B cell (primary cell): ENCODE data around the gene TP53I13. TPM values are rescaled to one million over a fixed set of nuclear protein-coding genes. Genes with fewer than 3 reads are reported as not detected.

Source experiments
- ATAC-seq: fragments of 200-7000 bp; cut with Tn5 transposase; one replicate; pipeline ENCODE4 v1.10.0; 2021; ENCODE audit warnings: low read depth, mild to moderate bottlenecking, moderate number of reproducible peaks, moderate library complexity
- CTCF ChIA-PET: fragments of 350-600 bp; sonication (Branson Sonifier 250); formaldehyde crosslinking; loops from one replicate; lab custom pipeline; 2021; ENCODE audit warnings: antibody characterized with exemption, inconsistent platforms; lab: Charles Lee
- POLR2A ChIA-PET: fragments of 350-600 bp; sonication (Branson Sonifier 250); formaldehyde crosslinking; loops from one replicate; lab custom pipeline; 2021; ENCODE audit warnings: antibody characterized with exemption; lab: Charles Lee
- DNase-seq: peaks from one replicate; pipeline ENCODE4 v3.0.0; 2013
- H2AFZ ChIP-seq: 2 replicates; pipeline ENCODE4 v1.6.1; 2012; ENCODE audit warnings: mild to moderate bottlenecking, low read depth, low read length; ENCODE audit not compliant: insufficient read depth, poor library complexity, severe bottlenecking
- H3K27ac ChIP-seq, 2 donors: 1 replicate in 1 of 2; 2 replicates in 1 of 2; pipeline ENCODE4 v1.5.1; 2012 to 2013; ENCODE audit warnings: low read length in 2 of 2, mild to moderate bottlenecking in 2 of 2, moderate library complexity in 1 of 2
- H3K27me3 ChIP-seq, 4 experiments: fragments of 200-600 bp in 1 of 4; sonication (generic) in 1 of 4; replicated peaks in 1 of 4; 1 replicate in 2 of 4; 2 replicates in 2 of 4; pipeline versions ENCODE4 v1.6.1 to v1.7.0; 2013 to 2016; ENCODE audit warnings: low read length in 3 of 4, mild to moderate bottlenecking in 2 of 4, mixed read lengths in 1 of 4, moderate library complexity in 1 of 4; ENCODE audit not compliant: insufficient read depth in 4 of 4, control insufficient read depth in 3 of 4; ENCODE audit errors: control extremely low read depth in 1 of 4
- H3K36me3 ChIP-seq, 2 experiments: replicated peaks in 1 of 2; 1 replicate in 1 of 2; 2 replicates in 1 of 2; pipeline versions ENCODE4 v1.6.1 to v1.7.1; 2013; ENCODE audit warnings: low read length in 1 of 2; ENCODE audit not compliant: insufficient read depth in 2 of 2, control insufficient read depth in 1 of 2; ENCODE audit errors: control extremely low read depth in 1 of 2, extremely low read depth in 1 of 2
- H3K4me1 ChIP-seq, 2 donors: fragments of 200-600 bp in 1 of 2; sonication (generic) in 1 of 2; 1 replicate in 1 of 2; 2 replicates in 1 of 2; pipeline versions ENCODE4 v1.5.1 to v1.6.1; 2013 to 2017; ENCODE audit warnings: low read length in 2 of 2; ENCODE audit not compliant: control insufficient read depth in 2 of 2, insufficient read depth in 2 of 2
- H3K4me2 ChIP-seq: replicated peaks from 2 replicates; pipeline ENCODE3; 2012; ENCODE audit warnings: mild to moderate bottlenecking, low read depth, low read length; ENCODE audit not compliant: poor library complexity, severe bottlenecking
- H3K4me3 ChIP-seq, 5 experiments: fragments of 200-600 bp in 1 of 5; sonication (generic) in 1 of 5; 1 replicate in 3 of 5; 2 replicates in 2 of 5; pipeline versions ENCODE4 v1.5.1 to v1.7.0; 2011 to 2016; ENCODE audit warnings: low read length in 4 of 5, mild to moderate bottlenecking in 4 of 5, low read depth in 2 of 5, control low read depth in 1 of 5, moderate library complexity in 1 of 5; ENCODE audit not compliant: insufficient read depth in 1 of 5; ENCODE audit errors: control extremely low read depth in 1 of 5, extremely low read depth in 1 of 5
- H3K79me2 ChIP-seq: fragments of 200-600 bp; sonication (generic); one replicate; pipeline ENCODE4 v1.6.0; 2016; ENCODE audit warnings: low read length; ENCODE audit not compliant: control insufficient read depth, insufficient read depth
- H3K9ac ChIP-seq: fragments of 200-600 bp; sonication (generic); 2 replicates; pipeline ENCODE4 v1.6.1; 2017; ENCODE audit warnings: mild to moderate bottlenecking, low read length, moderate library complexity
- H3K9me3 ChIP-seq, 3 donors: one replicate each; pipeline versions ENCODE4 v1.6.1 to v1.7.1; 2013; ENCODE audit warnings: low read length in 2 of 3; ENCODE audit not compliant: control insufficient read depth in 2 of 3, insufficient read depth in 1 of 3; ENCODE audit errors: control extremely low read depth in 1 of 3
- H4K20me1 ChIP-seq: 2 replicates; pipeline ENCODE4 v1.6.0; 2012; ENCODE audit warnings: mild to moderate bottlenecking, low read length; ENCODE audit not compliant: insufficient read depth, control insufficient read depth, poor library complexity, severe bottlenecking
- H3K27ac Mint-ChIP-seq: one replicate; pipeline ENCODE4 v1.8.0; 2021; ENCODE audit warnings: mixed read lengths
- H3K27me3 Mint-ChIP-seq: one replicate; pipeline ENCODE4 v1.8.0; 2021; ENCODE audit warnings: mixed read lengths
- H3K4me1 Mint-ChIP-seq: one replicate; pipeline ENCODE4 v1.8.0; 2021; ENCODE audit warnings: mixed read lengths
- H3K4me3 Mint-ChIP-seq: one replicate; pipeline ENCODE4 v1.8.0; 2021; ENCODE audit warnings: mixed read lengths
- H3K9me3 Mint-ChIP-seq: one replicate; pipeline ENCODE4 v1.8.0; 2022; ENCODE audit warnings: mixed read lengths; ENCODE audit not compliant: insufficient read depth
- EZH2 ChIP-seq: IDR thresholded peaks from 2 replicates; pipeline ENCODE4 v1.6.1; 2012; ENCODE audit warnings: borderline replicate concordance, low read depth, mild to moderate bottlenecking, moderate library complexity, low read length; ENCODE audit not compliant: insufficient read depth, poor library complexity, severe bottlenecking
- whole genome bisulfite sequencing: methylation state at CpG from one replicate; pipeline ENCODE4 v1.1.5; 2013; ENCODE audit warnings: missing lambda C conversion rate; ENCODE audit not compliant: insufficient coverage; 5-methylcytosine and 5-hydroxymethylcytosine counted together
- intact Hi-C: fragments of 100-400 bp; cut with micrococcal nuclease; formaldehyde crosslinking; loops from one replicate; pipeline ENCODE4 v1.10.0; 2022
- polyA plus RNA-seq: library from polyadenylated mRNA; depleted of rRNA; stranded (reverse); fragments of >200 nt; gene quantifications from 2 replicates; pipeline ENCODE4 v1.2.3, GENCODE V29; 2012
- total RNA-seq, 2 donors: library from RNA; stranded (reverse); fragments of 120-200 nt in 1 of 2; gene quantifications; 1 replicate in 1 of 2; 2 replicates in 1 of 2; pipeline versions ENCODE4 v1.2.3 to v1.2.4, GENCODE V29; 2013 to 2022
- TF ChIP-seq, protein P1 (sequence below): fragments of 200-600 bp; IDR thresholded peaks from one replicate; pipeline ENCODE4 v1.8.0; 2022; ENCODE audit warnings: antibody characterized with exemption, mild to moderate bottlenecking

TP53I13 gene
- total and polyA plus RNA-seq, 2 donors (not counting 1 experiment from before 2014, with no cell fraction given): 224 to 287 TPM

- POLR2A ChIA-PET: interaction anchor here (0.5 to 2.9 kb wide), 8 partner anchors 10 to 560 kb away, joined by 3 to 12 read pairs (median 3); partner anchors contain the start of genes ANKRD13B and CORO6
- under 1% methylated on average over 94 of the region's 94 CpGs for WGBS
- CTCF ChIA-PET: interaction anchor here (1.0 to 24.3 kb wide), 11 partner anchors 9 to 197 kb away, joined by 4 to 336 read pairs (median 6); partner anchors contain the start of gene ANKRD13B
Observed at GRCh38 chr17:29566473-29567303, 1.8 kb upstream of the TP53I13 start, which contains the start of gene ABHD15. TSS of gene ABHD15 (minus strand) at chr17:29567037. CDS start at chr17:29566966, 71 bp downstream.

More at GRCh38 chr17:29566473-29567303, 1.8 kb upstream of the TP53I13 start, which contains the start of gene ABHD15:
- Histone ChIP-seq H3K4me2 (peak within 1 kb of the TSS; percentile 100), H3K79me2 (peaks cover 26% of the 10 kb centered on the region), H3K4me3 (peak within 1 kb of the TSS; percentile 70 to 99 (median 80)), H4K20me1 (no peaks in the 10 kb centered on the region), H3K9me3 (no peaks in the 10 kb centered on the region), H3K27me3 (no peaks in the 10 kb centered on the region), H3K36me3 (peaks cover 0 to 9% of the 10 kb centered on the region in 2 experiments), H3K9ac (peak within 1 kb of the TSS; percentile 82), H3K4me1 (peaks cover 42 to 53% of the 10 kb centered on the region in 2 donors), H2AFZ (peak within 1 kb of the TSS; percentile 87), H3K27ac (peak within 1 kb of the TSS; percentile 71 to 76)
- H3K27me3 Mint-ChIP-seq: no peaks in the 10 kb centered on the region
- peak; percentile 85 for DNase-seq
- intact Hi-C loops: loop anchor here (5.0 to 10.0 kb wide), 7 partner anchors 156 to 922 kb away; partner anchors contain the start of genes BLTP2, NUFIP2, PHF12 and SSH2
- peak within 1 kb of the TSS; percentile 98 for H3K27ac Mint-ChIP-seq
- H3K4me1 Mint-ChIP-seq: peaks cover 50% of the 10 kb centered on the region
- H3K4me3 Mint-ChIP-seq: peak within 1 kb of the TSS; percentile 99
- ATAC-seq: peak; percentile 26
- no peak for TF ChIP-seq EZH2
- TF ChIP-seq, protein P1, sequence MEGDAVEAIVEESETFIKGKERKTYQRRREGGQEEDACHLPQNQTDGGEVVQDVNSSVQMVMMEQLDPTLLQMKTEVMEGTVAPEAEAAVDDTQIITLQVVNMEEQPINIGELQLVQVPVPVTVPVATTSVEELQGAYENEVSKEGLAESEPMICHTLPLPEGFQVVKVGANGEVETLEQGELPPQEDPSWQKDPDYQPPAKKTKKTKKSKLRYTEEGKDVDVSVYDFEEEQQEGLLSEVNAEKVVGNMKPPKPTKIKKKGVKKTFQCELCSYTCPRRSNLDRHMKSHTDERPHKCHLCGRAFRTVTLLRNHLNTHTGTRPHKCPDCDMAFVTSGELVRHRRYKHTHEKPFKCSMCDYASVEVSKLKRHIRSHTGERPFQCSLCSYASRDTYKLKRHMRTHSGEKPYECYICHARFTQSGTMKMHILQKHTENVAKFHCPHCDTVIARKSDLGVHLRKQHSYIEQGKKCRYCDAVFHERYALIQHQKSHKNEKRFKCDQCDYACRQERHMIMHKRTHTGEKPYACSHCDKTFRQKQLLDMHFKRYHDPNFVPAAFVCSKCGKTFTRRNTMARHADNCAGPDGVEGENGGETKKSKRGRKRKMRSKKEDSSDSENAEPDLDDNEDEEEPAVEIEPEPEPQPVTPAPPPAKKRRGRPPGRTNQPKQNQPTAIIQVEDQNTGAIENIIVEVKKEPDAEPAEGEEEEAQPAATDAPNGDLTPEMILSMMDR: no peak
- no peaks in the 10 kb centered on the region for H3K9me3 Mint-ChIP-seq
